Measurements from ENCODE around the gene NRROS.

The NRROS gene

DNA sequence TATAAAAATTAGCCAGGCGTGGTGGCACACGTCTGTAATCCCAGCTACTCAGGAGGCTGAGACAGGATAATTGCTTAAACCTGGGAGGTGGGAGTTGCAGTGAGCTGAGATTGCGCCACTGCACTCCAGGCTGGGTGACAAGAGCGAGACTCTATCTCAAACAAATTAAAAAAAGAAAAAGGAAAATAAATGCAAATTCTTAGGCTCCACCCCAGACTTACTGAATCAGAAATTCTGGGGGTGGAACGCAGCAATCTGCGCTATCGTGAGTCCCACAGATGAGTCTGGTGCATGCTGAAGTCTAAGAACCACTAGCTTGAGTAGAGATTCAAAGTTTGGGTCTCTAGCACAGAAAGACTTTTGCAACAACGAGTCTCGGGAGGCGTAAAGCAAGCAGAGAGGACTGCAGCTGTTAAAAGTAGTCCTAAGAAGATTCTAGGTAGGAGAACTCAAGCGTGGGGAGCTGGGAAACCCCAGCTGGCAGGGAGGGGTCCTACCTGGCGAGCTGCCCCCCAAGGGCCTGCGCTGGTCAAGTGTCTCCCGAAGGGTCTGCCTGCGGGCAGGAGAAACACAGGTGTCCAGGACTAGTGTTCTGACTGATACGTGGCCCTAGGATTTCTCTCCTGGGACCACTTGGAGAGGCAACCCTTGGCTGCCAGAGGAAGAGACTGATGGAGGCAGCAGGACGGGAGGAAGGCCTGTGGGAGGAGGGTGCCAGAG is 50.6 kb downstream of the NRROS start:
- no peak for DNase-seq

DNA sequence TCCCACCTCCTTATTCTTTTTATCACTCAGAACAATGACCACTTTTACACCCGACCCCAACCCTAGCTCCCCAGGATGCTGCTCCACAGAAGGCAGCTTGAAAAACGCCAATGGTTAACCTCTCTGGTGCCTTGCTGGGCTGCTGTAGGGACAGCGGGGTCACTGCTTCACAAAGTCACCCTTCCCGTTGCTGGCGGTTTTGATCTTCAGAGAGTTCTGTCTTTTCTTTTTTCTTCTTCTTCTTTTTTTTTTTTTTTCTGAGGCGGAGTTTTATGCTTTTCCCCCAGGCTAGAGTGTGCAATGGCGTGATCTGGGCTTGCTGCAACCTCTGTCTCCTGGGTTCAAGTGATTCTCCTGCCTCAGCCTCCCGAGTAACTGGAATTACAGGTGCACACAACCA is 51.9 kb downstream of the NRROS start:
- no peak for DNase-seq

DNA sequence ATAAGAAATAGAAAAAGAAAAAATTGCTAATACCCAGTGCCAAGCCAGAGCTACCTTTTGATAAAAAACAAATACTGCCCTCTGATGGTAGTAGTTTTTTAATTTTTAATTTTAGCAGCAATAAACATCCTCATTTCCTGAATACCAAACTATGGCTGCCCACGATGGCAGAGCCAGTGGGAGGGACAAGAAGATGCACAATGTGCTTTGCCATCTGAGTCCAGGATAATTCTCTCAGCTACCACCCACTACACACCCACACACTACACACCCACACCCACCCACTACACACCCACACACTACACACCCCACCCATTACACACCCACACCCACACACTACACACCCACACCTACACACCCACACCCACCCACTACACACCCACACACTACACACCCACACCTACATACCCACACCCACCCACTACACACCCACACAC is 54.7 kb downstream of the NRROS start:
- no peak for DNase-seq

DNA sequence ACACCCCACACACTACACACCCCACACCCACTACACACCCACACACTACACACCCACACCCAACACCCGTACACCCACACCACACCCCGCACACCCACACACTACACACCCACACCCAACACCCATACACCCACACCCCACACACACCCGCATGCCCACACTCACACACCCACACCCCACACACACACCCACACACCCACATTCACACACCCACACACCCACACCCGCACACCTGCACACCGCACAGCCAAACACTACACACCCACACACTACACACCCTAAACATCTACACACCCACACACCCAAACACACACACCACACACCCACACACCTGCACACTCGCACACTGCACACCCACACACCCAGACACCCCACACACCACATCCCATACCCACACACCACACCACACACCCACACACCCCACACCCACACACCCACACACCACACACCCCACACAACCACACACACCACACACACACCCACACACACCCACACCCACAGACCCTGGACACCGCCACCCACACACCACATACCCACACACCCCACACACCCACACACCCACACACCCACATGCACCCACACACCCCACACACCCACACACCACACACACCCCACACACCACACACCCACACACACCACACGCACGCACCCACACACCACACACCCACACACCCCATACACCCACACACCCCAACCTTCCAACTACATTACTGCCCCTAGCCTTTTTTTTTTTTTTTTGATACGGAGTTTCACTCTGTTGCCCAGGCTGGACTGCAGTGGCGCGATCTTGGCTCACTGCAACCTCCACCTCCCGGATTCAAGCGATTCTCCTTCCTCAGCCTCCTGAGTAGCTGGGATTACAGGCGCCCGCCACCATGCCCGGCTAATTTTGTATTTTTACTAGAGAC is 55.7 kb downstream of the NRROS start:
- DNase-seq: no peak

DNA sequence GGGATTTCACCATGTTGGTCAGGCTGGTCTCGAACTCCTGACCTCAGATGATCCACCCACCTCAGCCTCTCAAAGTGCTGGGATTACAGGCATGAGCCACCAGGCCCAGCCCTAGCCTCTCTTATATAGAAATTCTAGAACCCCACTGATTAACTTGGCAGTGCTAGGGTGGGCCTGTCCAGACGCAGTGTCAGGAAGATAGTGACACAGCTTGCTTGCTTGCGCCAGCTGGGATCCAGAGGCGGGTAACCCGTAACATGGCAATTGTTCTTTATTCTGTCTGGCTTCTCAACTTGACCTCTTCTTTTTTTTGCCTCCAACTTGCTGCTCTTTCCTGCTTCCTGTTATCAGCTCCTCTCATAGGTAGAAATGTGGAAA is 56.3 kb downstream of the NRROS start:
- DNase-seq: no peak

- DNase-seq: no peak
Measured at GRCh38 chr3:196697270-196697669, 57.8 kb downstream of the NRROS start.

- DNase-seq: no peak
Measured at GRCh38 chr3:196699749-196700148, 60.3 kb downstream of the NRROS start.

GRCh38 chr3:196700801-196701200 is 61.3 kb downstream of the NRROS start:
- DNase-seq: no peak

DNA sequence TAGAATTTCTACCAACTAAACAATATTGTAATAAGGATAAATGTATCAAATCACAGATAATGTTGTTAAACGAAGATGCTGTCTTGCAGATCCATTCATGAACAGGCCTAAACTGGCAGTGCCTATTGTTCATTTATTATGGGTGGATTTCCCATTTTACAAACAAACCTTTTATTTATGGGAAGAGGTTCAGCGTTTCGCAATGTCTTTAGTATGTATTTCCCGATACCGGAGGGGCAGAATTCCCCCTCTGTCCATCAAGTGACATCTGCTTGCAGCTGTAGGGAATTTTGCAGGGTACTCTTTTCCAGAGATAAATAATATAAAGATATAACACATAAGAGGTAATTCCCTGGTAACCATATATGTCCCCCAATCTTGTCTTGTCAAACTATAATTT is 66.8 kb downstream of the NRROS start:
- no peak for DNase-seq

DNA sequence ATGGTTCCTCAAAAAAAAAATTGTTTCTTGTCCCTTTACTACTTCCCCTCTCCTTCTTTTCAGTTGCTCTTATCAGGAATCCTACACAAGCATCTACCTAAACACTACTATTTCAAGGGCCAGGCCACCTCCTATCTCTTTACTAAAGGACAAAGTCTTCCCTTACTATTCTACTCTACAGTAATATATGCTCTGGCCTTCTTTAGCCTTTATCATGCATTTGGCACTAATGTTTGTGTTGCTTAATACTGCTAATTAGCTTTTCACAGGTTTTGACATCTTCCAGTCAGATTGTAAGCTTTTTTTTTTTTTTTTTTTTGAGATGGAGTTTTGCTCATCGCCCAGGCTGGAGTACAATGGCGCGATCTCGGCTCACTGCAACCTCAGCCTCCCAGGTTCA is 67.2 kb downstream of the NRROS start:
- no peak for DNase-seq

- no peak for DNase-seq
Measured at GRCh38 chr3:196707566-196707965, 68.1 kb downstream of the NRROS start.

DNA sequence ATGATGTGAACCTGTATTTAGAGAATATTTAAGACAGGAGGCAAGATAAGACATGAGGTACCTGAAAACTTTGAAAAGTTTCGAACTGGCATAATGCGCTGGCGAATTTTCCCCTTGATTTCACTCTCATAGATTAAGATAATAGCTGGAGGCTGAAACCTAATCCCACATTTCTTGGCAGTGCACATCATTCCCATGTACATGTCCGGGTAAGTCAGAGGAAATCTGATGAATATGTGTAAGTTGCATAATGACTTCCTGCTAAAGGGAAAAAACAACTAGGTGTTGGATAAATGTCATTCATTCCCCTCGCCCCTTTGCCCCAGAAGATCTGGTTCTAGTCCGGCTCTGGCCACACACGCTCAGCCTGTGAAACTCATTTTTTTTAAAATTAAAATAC is 69.0 kb downstream of the NRROS start:
- no peak for DNase-seq
